Spleen (tissue), 11 donors: Measurements from ENCODE around the gene RASSF4. TPM values are rescaled to one million over a fixed set of nuclear protein-coding genes. Genes with fewer than 3 reads are reported as not detected.

Source experiments
- DNase-seq: peaks from one replicate; pipeline ENCODE4 v3.0.0-alpha.2; 2020
- H3K27ac ChIP-seq, 8 donors: fragments of 200-600 bp; sonication (generic) in 7 of 8; 1 replicate in 4 of 8; 2 replicates in 4 of 8; pipeline versions ENCODE4 v1.5.0 to v1.8.0; 2016 to 2021; ENCODE audit warnings: inconsistent platforms in 4 of 8, mild to moderate bottlenecking in 4 of 8, moderate library complexity in 1 of 8
- H3K27me3 ChIP-seq, 7 donors: fragments of 200-600 bp; sonication (generic) in 6 of 7; replicated peaks in 1 of 7; 1 replicate in 4 of 7; 2 replicates in 3 of 7; pipeline versions ENCODE4 v1.5.0 to v1.8.0; 2016 to 2021; ENCODE audit warnings: inconsistent platforms in 3 of 7, mild to moderate bottlenecking in 1 of 7
- H3K36me3 ChIP-seq, 6 donors: fragments of 200-600 bp; sonication (generic) in 5 of 6; 1 replicate in 4 of 6; 2 replicates in 2 of 6; pipeline versions ENCODE4 v1.5.0 to v1.8.0; 2016 to 2021; ENCODE audit warnings: inconsistent platforms in 2 of 6
- H3K4me1 ChIP-seq, 6 donors: fragments of 200-600 bp; sonication (generic) in 5 of 6; 1 replicate in 3 of 6; 2 replicates in 3 of 6; pipeline versions ENCODE4 v1.5.0 to v1.8.0; 2016 to 2021; ENCODE audit warnings: inconsistent platforms in 3 of 6
- H3K4me3 ChIP-seq, 8 donors: fragments of 200-600 bp; sonication (generic) in 7 of 8; 1 replicate in 4 of 8; 2 replicates in 4 of 8; pipeline versions ENCODE4 v1.5.0 to v1.8.0; 2016 to 2021; ENCODE audit warnings: inconsistent platforms in 4 of 8, mild to moderate bottlenecking in 4 of 8, moderate library complexity in 2 of 8
- H3K9me3 ChIP-seq, 8 donors: fragments of 200-600 bp; sonication (generic) in 7 of 8; 1 replicate in 4 of 8; 2 replicates in 4 of 8; pipeline versions ENCODE4 v1.5.0 to v1.8.0; 2016 to 2021; ENCODE audit warnings: inconsistent platforms in 4 of 8
- CTCF ChIP-seq, 11 experiments: fragments of 200-600 bp in 7 of 11; fragments of 450-650 bp in 4 of 11; sonication (generic) in 4 of 11; IDR thresholded peaks in 8 of 11; conservative IDR thresholded peaks in 3 of 11; 1 replicate in 7 of 11; 2 replicates in 4 of 11; pipeline versions ENCODE4 v1.4.0 to v1.8.0; 2016 to 2021; ENCODE audit warnings: antibody characterized with exemption in 11 of 11, inconsistent platforms in 4 of 11, mild to moderate bottlenecking in 1 of 11
- POLR2A ChIP-seq, 3 donors: fragments of 450-650 bp; IDR thresholded peaks; one replicate each; pipeline ENCODE4 v1.5.1; 2017; ENCODE audit warnings: antibody characterized with exemption in 3 of 3, mild to moderate bottlenecking in 1 of 3
- POLR2AphosphoS5 ChIP-seq, 3 donors: sonication (generic); formaldehyde crosslinking; IDR thresholded peaks; one replicate each; pipeline ENCODE4 v1.5.1; 2017; ENCODE audit warnings: antibody characterized with exemption in 3 of 3
- WGBS, 5 donors: extraction: QIAGEN DNeasy Blood & Tissue Kit in 3 of 5; methylation state at CpG; one replicate each; pipeline versions ENCODE4 v1.1.5 to v1.1.7; 2013 to 2018; 5-methylcytosine and 5-hydroxymethylcytosine counted together
- intact Hi-C: fragments of 100-400 bp; cut with DNase I; formaldehyde crosslinking; loops from one replicate; pipeline ENCODE4 v1.15.0; 2023; ENCODE audit warnings: low total_unique reads
- polyA plus RNA-seq, 3 donors: library from polyadenylated mRNA; stranded (reverse); fragments of 200-250 nt; gene quantifications; one replicate each; pipeline ENCODE4 v1.2.1, GENCODE V29; 2013
- total RNA-seq, 7 donors: library from RNA; depleted of rRNA in 3 of 7; stranded (reverse); fragments of >200 nt in 3 of 7; fragmentation: NEBNext Ultra II Directional in 4 of 7; extraction: Animal tissue kit (Norgen Biotek cat#: 25700) in 4 of 7; gene quantifications; one replicate each; pipeline versions ENCODE4 v1.1.0 to v1.2.1, GENCODE V29; 2016 to 2021
- donor health status: healthy with polysubstance abuse.
- donor health status: DM: no; HTN: no; CAD: no; lungs with moderate emphysema.
- donor health status: DM: no; HTN: no; CAD: no.
- donor health status: Bipolar disorder and iron deficiency.
- donor health status: healthy.
- donor health status: DM: no; HTN: no; CAD: no.
- donor health status: DM: yes; HTN: yes; CAD: no.

RASSF4 gene
- total and polyA plus RNA-seq, 10 donors: 36.7 to 96.2 (median 73.5) TPM

DNA sequence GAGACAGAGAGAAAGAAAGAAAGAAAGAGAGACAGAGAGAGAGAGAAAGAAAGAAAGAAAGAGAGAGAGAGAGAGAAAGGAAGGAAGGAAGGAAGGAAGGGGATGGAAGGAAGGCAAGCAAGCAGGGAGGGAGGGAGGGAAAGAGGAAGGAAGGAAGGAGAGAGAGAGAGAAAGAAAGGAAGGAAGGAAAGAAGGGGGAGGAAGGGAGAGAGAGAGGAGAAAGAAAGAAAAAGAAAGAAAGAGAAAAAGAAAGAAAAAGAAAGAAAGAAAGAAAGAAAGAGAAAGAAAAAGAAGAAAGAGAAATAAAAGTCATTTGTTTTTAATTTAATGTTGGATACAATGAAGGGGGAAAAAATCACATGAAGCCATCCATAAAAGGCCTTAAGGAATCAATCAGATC is 4.6 kb upstream of the RASSF4 start:
- no peak for TF ChIP-seq POLR2AphosphoS5 (IDR thresholded peaks at IDR 0.05)
- TF ChIP-seq POLR2A (IDR thresholded peaks at IDR 0.05): no peak
- TF ChIP-seq CTCF (IDR thresholded peaks at IDR 0.05 in 8 of 11, conservative IDR thresholded peaks at IDR 0.05 in 3 of 11): no peak
- Histone ChIP-seq H3K36me3 (peaks cover 0 to 32% (median 3%) of the 10 kb centered on the region in 6 donors), H3K27me3 (no peaks in the 10 kb centered on the region), H3K4me3 (no peak overlapping the region), H3K9me3 (peaks cover 0 to 4% (median 0%) of the 10 kb centered on the region in 8 donors), H3K27ac (no peak overlapping the region), H3K4me1 (peaks cover 12 to 41% (median 19%) of the 10 kb centered on the region in 6 donors)
- DNase-seq: no peak
- intact Hi-C loops: no loop called here

DNA sequence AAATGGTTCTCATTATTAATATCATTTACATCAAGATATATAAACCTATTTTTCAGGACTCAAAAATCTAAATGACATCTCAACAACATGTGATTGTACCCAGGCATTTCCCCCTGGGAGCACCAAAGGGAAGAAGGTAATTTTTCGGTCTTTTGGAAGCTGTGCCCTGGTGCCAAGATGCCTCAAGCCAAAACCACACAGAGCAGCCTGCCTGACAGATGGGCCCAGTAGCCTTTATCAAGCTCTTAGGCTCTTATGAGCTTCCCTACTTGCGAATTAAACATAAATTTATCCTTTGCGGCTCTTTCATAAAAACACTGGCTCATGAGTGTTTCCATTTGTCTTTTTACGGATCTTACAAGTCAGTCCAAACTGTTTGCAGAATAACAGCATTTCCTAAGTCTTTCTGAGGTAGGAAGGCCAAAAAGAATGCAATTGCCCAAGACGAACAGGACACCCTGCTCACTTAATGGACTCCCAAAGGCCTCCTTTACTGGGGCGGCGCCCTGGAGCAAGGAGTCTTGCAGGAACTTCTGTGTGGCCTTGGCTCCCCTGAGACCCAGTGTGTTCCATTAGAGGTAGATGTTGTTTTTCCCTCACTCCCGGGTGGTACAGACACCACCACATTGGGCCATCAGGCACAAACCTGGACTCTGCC is 4.1 kb upstream of the RASSF4 start:
- Histone ChIP-seq H3K27ac (no peak overlapping the region), H3K9me3 (peaks cover 0 to 4% (median 0%) of the 10 kb centered on the region in 8 donors), H3K4me1 (peaks cover 14 to 41% (median 22%) of the 10 kb centered on the region in 6 donors), H3K36me3 (peaks cover 0 to 32% (median 3%) of the 10 kb centered on the region in 6 donors), H3K4me3 (no peak overlapping the region), H3K27me3 (no peaks in the 10 kb centered on the region)
- WGBS, 5 donors: 86 to 96% (median 93%) methylated on average over 8 of the region's 8 CpGs
- intact Hi-C loops: no loop called here
- TF ChIP-seq POLR2A (IDR thresholded peaks at IDR 0.05): no peak
- peak; percentile 48 for DNase-seq

DNA sequence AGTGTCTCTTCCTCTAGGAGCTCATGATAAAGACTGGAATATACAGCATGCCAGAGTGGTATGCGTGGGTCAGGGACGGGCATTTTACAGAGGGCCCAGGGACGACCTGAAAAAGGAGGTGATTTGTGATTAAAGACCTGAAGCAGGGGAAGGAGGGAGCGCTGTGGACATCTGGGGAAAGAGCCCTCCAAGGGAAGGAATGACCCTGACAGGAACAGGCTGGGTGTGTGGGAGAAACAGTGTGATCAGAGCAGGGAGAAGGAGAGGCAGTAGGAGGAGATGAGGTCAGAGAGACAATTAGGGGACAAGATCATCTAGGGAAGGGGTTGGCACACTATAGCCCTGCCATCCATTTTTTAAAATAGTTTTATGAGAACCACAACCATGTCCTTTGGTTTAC is 3.4 kb upstream of the RASSF4 start:
- Histone ChIP-seq H3K4me1 (peaks cover 17 to 45% (median 26%) of the 10 kb centered on the region in 6 donors), H3K4me3 (no peak overlapping the region), H3K27me3 (no peaks in the 10 kb centered on the region), H3K27ac (no peak overlapping the region), H3K36me3 (peaks cover 0 to 32% (median 3%) of the 10 kb centered on the region in 6 donors), H3K9me3 (peaks cover 0 to 4% (median 0%) of the 10 kb centered on the region in 8 donors)
- intact Hi-C loops: no loop called here
- 88 to 97% (median 94%) methylated on average over 4 of the region's 4 CpGs for WGBS, 5 donors
- DNase-seq: peak; percentile 15
- TF ChIP-seq POLR2A (IDR thresholded peaks at IDR 0.05) (no peak), CTCF (IDR thresholded peaks at IDR 0.05 in 8 of 11, conservative IDR thresholded peaks at IDR 0.05 in 3 of 11) (no peak), POLR2AphosphoS5 (IDR thresholded peaks at IDR 0.05) (no peak)

GRCh38 chr10:44956717-44957706 is 2.6 kb upstream of the RASSF4 start:
- 88 to 93% (median 92%) methylated on average over 4 of the region's 4 CpGs for WGBS, 5 donors

More at GRCh38 chr10:44956717-44957706, 2.6 kb upstream of the RASSF4 start:
- intact Hi-C loops: no loop called here
- H3K4me1 ChIP-seq: peaks cover 17 to 53% (median 30%) of the 10 kb centered on the region in 6 donors
- peaks cover 0 to 32% (median 3%) of the 10 kb centered on the region in 6 donors for H3K36me3 ChIP-seq
- H3K27ac ChIP-seq: no peak overlapping the region
- H3K4me3 ChIP-seq: no peak overlapping the region
- TF ChIP-seq POLR2AphosphoS5 (IDR thresholded peaks at IDR 0.05) (no peak), POLR2A (IDR thresholded peaks at IDR 0.05) (no peak), CTCF (IDR thresholded peaks at IDR 0.05 in 8 of 11, conservative IDR thresholded peaks at IDR 0.05 in 3 of 11) (no peak)
- DNase-seq: peak; percentile 11
- peaks cover 0 to 4% (median 0%) of the 10 kb centered on the region in 8 donors for H3K9me3 ChIP-seq
- no peaks in the 10 kb centered on the region for H3K27me3 ChIP-seq
